Panc1 (cell line): Measurements from ENCODE around the gene MAP1B. TPM values are rescaled to one million over a fixed set of nuclear protein-coding genes. Genes with fewer than 3 reads are reported as not detected.

Source experiments
- ATAC-seq: fragments of 200-7000 bp; cut with Tn5 transposase; 2 replicates; pipeline ENCODE4 v1.9.1; 2020; ENCODE audit warnings: mild to moderate bottlenecking, moderate library complexity
- BruUV-seq: library from RNA; stranded (reverse); fragments of 400-500 nt; replicated peaks from 2 replicates; lab custom pipeline; 2021; lab: Mats Ljungman, UMichigan
- CTCF ChIA-PET: fragments of 300-600 bp; sonication (Branson Sonifier 250); formaldehyde crosslinking; loops from one replicate; lab custom pipeline; 2022; ENCODE audit warnings: antibody characterized with exemption; lab: Charles Lee
- POLR2A ChIA-PET: fragments of 300-600 bp; sonication (Branson Sonifier 250); formaldehyde crosslinking; loops from one replicate; lab custom pipeline; 2022; ENCODE audit warnings: antibody characterized with exemption; lab: Charles Lee
- DNase-seq: peaks from one replicate; pipeline ENCODE4 v3.0.0-alpha.2; 2010; ENCODE audit warnings: low read depth, low spot score
- H3K27ac ChIP-seq: 2 replicates; pipeline ENCODE4 v1.5.1; 2011; ENCODE audit warnings: mild to moderate bottlenecking, low read length, inconsistent platforms
- H3K27me3 ChIP-seq: fragments of 200-500 bp; sonication (Bioruptor generic); 2 replicates; pipeline ENCODE4 v1.6.0; 2014; ENCODE audit warnings: low read length, inconsistent platforms; ENCODE audit not compliant: control insufficient read depth, insufficient read depth
- H3K36me3 ChIP-seq: fragments of 200-500 bp; sonication (Bioruptor generic); 2 replicates; pipeline ENCODE4 v1.5.1; 2014; ENCODE audit warnings: inconsistent platforms, mild to moderate bottlenecking, low read length, moderate library complexity; ENCODE audit not compliant: control insufficient read depth, insufficient read depth
- H3K4me1 ChIP-seq: 2 replicates; pipeline ENCODE4 v1.5.1; 2011; ENCODE audit warnings: inconsistent platforms, mild to moderate bottlenecking, low read length, moderate library complexity; ENCODE audit not compliant: control insufficient read depth, insufficient read depth
- H3K4me3 ChIP-seq, 2 experiments: 2 replicates each; pipeline ENCODE4 v1.5.1; 2011 to 2012; ENCODE audit warnings: low read depth in 2 of 2, low read length in 2 of 2, mild to moderate bottlenecking in 2 of 2, inconsistent platforms in 1 of 2, moderate library complexity in 1 of 2
- H3K9me3 ChIP-seq: fragments of 200-500 bp; sonication (Bioruptor generic); 2 replicates; pipeline ENCODE4 v1.5.1; 2014; ENCODE audit warnings: low read depth, mild to moderate bottlenecking, inconsistent platforms, low read length, moderate library complexity; ENCODE audit not compliant: control insufficient read depth, insufficient read depth
- POLR2AphosphoS5 ChIP-seq: IDR thresholded peaks from 2 replicates; pipeline ENCODE4 v1.6.1; 2012; ENCODE audit warnings: mild to moderate bottlenecking, low read depth, low read length, moderate library complexity
- SIN3A ChIP-seq: IDR thresholded peaks from 2 replicates; pipeline ENCODE4 v1.6.1; 2012; ENCODE audit warnings: low read depth, mild to moderate bottlenecking, low read length, moderate library complexity, borderline replicate concordance; ENCODE audit not compliant: insufficient read depth
- TCF7L2 ChIP-seq: IDR thresholded peaks from 2 replicates; pipeline ENCODE4 v1.6.1; 2011; ENCODE audit warnings: mild to moderate bottlenecking, low read depth, low read length, inconsistent platforms
- in situ Hi-C: cut with HindIII; loops from 2 replicates; pipeline ENCODE4 v1.10.0; 2016; ENCODE audit warnings: low sequenced_read_pairs, low pct_unique_long_range_greater_than_20kb
- intact Hi-C: fragments of 100-400 bp; cut with micrococcal nuclease; formaldehyde crosslinking; loops from one replicate; pipeline ENCODE4 v1.10.0; 2022; ENCODE audit not compliant: unreplicated experiment
- total RNA-seq: library from RNA; stranded (reverse); gene quantifications from one replicate; pipeline ENCODE4 v1.2.1, GENCODE V29; 2021; ENCODE audit not compliant: unreplicated experiment
- TF ChIP-seq, protein P1 (sequence below): fragments of 450-650 bp; IDR thresholded peaks from 2 replicates; pipeline ENCODE4 v1.5.1; 2017; ENCODE audit warnings: mild to moderate bottlenecking
- TF ChIP-seq, protein P2 (sequence below), 2 experiments: IDR thresholded peaks; 2 replicates each; pipeline ENCODE4 v1.6.1; 2011 to 2012; ENCODE audit warnings: low read depth in 2 of 2, control low read depth in 1 of 2, low read length in 1 of 2, mild to moderate bottlenecking in 1 of 2, moderate library complexity in 1 of 2; ENCODE audit not compliant: insufficient read depth in 1 of 2

MAP1B gene
- total RNA-seq, 1 experiment from 2014 or later, result 82.3 TPM

DNA sequence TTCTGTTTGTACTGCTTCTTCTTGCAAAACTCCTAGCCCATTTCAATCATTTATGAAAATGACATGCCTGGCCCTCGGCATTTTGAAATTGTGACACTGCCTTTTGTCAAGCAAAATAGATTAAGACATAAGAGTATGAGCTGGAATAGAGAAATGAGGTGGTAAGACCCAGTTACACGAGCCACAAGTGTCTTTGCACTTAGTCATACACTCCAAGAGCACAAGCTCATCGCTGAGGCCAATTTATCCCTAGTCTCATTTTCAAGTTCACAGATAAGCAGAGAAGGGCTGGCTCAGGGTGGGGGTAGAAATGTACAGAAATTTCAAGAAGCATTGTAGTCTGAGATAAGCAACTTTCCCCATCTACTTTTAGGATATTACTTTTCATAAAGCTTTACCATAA lies 40.6 kb upstream of the MAP1B start:
- H3K36me3 ChIP-seq, result no peaks in the 10 kb centered on the region
- TF ChIP-seq POLR2AphosphoS5, result no peak
- TF ChIP-seq, protein P1, sequence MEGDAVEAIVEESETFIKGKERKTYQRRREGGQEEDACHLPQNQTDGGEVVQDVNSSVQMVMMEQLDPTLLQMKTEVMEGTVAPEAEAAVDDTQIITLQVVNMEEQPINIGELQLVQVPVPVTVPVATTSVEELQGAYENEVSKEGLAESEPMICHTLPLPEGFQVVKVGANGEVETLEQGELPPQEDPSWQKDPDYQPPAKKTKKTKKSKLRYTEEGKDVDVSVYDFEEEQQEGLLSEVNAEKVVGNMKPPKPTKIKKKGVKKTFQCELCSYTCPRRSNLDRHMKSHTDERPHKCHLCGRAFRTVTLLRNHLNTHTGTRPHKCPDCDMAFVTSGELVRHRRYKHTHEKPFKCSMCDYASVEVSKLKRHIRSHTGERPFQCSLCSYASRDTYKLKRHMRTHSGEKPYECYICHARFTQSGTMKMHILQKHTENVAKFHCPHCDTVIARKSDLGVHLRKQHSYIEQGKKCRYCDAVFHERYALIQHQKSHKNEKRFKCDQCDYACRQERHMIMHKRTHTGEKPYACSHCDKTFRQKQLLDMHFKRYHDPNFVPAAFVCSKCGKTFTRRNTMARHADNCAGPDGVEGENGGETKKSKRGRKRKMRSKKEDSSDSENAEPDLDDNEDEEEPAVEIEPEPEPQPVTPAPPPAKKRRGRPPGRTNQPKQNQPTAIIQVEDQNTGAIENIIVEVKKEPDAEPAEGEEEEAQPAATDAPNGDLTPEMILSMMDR, result no peak
- TF ChIP-seq TCF7L2, result no peak
- TF ChIP-seq, protein P2, sequence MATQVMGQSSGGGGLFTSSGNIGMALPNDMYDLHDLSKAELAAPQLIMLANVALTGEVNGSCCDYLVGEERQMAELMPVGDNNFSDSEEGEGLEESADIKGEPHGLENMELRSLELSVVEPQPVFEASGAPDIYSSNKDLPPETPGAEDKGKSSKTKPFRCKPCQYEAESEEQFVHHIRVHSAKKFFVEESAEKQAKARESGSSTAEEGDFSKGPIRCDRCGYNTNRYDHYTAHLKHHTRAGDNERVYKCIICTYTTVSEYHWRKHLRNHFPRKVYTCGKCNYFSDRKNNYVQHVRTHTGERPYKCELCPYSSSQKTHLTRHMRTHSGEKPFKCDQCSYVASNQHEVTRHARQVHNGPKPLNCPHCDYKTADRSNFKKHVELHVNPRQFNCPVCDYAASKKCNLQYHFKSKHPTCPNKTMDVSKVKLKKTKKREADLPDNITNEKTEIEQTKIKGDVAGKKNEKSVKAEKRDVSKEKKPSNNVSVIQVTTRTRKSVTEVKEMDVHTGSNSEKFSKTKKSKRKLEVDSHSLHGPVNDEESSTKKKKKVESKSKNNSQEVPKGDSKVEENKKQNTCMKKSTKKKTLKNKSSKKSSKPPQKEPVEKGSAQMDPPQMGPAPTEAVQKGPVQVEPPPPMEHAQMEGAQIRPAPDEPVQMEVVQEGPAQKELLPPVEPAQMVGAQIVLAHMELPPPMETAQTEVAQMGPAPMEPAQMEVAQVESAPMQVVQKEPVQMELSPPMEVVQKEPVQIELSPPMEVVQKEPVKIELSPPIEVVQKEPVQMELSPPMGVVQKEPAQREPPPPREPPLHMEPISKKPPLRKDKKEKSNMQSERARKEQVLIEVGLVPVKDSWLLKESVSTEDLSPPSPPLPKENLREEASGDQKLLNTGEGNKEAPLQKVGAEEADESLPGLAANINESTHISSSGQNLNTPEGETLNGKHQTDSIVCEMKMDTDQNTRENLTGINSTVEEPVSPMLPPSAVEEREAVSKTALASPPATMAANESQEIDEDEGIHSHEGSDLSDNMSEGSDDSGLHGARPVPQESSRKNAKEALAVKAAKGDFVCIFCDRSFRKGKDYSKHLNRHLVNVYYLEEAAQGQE (IDR thresholded peaks at IDR 0.05; ENCODE audit: insufficient read depth in 1 of 2, low read depth in 2 of 2, low read length in 1 of 2), result no peak
- no peak for TF ChIP-seq SIN3A
- no peak overlapping the region for H3K27ac ChIP-seq
- BruUV-seq, result no TSS peak
- CTCF ChIA-PET, result interaction anchor here (0.6 kb wide), 1 partner anchor 299 kb away, joined by 3 read pairs; no protein-coding TSS in a partner anchor
- ATAC-seq, result no peak
- no peak overlapping the region for H3K4me3 ChIP-seq
- no peak for DNase-seq
- peaks cover 3% of the 10 kb centered on the region; the same call in 1 of the 2 replicates for H3K27me3 ChIP-seq
- intact Hi-C loops (no loop called here), in situ Hi-C loops (no loop called here)
- POLR2A ChIA-PET, result no interaction called here
- no peaks in the 10 kb centered on the region for H3K9me3 ChIP-seq
- H3K4me1 ChIP-seq, result no peaks in the 10 kb centered on the region

DNA sequence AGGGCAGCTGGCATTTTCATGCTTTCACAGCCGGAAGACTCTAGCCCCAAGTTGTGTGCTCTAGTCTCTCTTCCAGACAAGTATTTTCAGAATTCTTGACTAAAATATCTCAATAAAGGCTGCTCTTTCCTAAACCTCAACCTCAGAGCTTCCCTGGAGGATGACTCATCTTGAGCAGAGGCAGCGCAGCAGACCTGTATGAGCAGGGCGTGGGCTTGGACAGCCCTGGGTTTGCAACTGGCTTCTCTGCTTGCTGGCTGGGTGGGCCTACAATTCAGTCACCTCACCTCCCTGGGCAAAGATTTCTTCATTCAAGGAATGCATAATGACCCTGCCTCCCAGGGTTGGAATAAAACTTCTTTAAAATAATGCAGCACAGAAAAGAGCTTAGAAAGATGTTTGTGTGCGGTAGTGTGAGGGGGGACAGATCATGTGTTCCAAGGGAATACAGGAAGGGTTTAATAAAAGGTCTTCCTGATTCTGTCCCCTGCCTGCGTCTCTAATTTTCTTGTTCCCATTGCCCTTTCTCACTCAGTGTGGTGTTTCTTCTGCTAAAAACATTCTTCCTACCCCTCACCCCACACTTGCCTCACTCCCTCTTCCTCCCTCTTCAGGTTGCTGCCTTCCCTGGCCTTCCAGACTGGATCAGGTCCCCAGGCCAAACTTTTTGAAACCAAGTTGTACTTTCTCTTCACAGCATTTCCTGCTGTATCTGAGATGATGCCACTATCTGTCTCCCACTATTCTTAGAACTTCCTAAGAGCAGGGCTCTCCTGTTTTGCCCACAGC lies 39.4 kb upstream of the MAP1B start:
- POLR2A ChIA-PET, result no interaction called here
- H3K36me3 ChIP-seq, result no peaks in the 10 kb centered on the region
- H3K27me3 ChIP-seq, result peaks cover 3% of the 10 kb centered on the region; the same call in 1 of the 2 replicates
- H3K27ac ChIP-seq, result no peak overlapping the region
- H3K4me1 ChIP-seq, result no peaks in the 10 kb centered on the region
- TF ChIP-seq SIN3A (no peak), POLR2AphosphoS5 (no peak)
- in situ Hi-C loops (no loop called here), intact Hi-C loops (no loop called here)
- no TSS peak for BruUV-seq
- no peak for DNase-seq
- CTCF ChIA-PET, result no interaction called here
- H3K9me3 ChIP-seq, result no peaks in the 10 kb centered on the region
- H3K4me3 ChIP-seq, result no peak overlapping the region
- ATAC-seq, result no peak

DNA sequence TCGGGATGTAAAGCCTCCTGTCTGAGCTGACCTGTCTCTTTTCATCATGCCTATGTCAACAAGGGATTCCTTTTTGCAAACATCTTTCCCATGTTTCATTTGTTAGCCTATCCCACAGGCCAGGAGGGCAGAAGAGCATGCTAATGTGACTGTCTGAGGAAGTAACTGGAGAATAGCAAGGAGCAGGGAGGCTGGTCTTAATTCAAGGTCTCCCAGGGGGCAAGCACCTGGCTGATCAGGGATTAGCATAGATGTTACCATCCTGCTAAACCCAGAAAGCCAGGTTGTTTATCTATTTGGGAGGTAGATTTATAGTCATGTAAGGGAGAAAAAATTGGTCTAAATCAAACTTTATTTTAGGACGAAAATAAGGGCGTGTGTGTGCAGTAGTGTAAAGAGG lies 36.7 kb upstream of the MAP1B start:
- ChIA-PET POLR2A (no interaction called here), CTCF (no interaction called here)
- no peak for ATAC-seq
- no peak overlapping the region for H3K27ac ChIP-seq
- in situ Hi-C loops (no loop called here), intact Hi-C loops (no loop called here)
- H3K4me3 ChIP-seq, result no peak overlapping the region
- H3K9me3 ChIP-seq, result no peaks in the 10 kb centered on the region
- no peak for DNase-seq
- peaks cover 3% of the 10 kb centered on the region; the same call in 1 of the 2 replicates for H3K27me3 ChIP-seq
- H3K4me1 ChIP-seq, result no peaks in the 10 kb centered on the region
- TF ChIP-seq, protein P2 (IDR thresholded peaks at IDR 0.05; ENCODE audit: insufficient read depth in 1 of 2, low read depth in 2 of 2, low read length in 1 of 2), result no peak
- TF ChIP-seq, protein P1, result no peak
- TF ChIP-seq POLR2AphosphoS5 (no peak), TCF7L2 (no peak), SIN3A (no peak)
- H3K36me3 ChIP-seq, result no peaks in the 10 kb centered on the region
- no TSS peak for BruUV-seq
